ENCODE data around the gene LRSAM1. TPM values are rescaled to one million over a fixed set of nuclear protein-coding genes. Genes with fewer than 3 reads are reported as not detected.

Gene LRSAM1
- total RNA-seq, 2 donors from 2014 or later = 20.1 to 24.4 TPM

DNA sequence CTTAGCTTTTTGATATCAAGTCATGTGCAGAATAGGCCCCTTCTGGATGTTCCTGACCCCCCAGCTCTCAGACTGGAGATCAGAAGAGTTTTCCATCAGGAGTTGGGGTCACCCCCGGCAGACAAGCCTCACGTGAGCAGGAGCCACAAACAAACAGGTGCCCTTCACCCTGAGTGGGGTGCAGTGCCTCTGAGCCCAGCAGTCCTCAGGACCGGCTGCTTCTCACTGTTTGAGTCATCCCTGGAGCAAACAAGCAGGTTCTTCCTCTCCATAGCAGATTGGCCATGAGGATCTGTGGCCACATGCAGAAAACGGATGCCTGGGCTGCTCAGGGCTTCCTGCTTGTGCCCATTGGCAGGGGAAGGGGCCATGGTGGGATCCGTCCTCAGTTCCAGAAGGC is 47.0 kb downstream of the LRSAM1 start:
- no peak for ATAC-seq
- no peaks in the 10 kb centered on the region for H3K9me3 Mint-ChIP-seq
- DNase-seq (ENCODE audit: low spot score in 2 of 2) = no peak
- H3K36me3 Mint-ChIP-seq = peaks cover 0 to 7% of the 10 kb centered on the region in 2 donors
- no peak overlapping the region for H3K27ac Mint-ChIP-seq

- Mint-ChIP-seq H3K9me3 (no peaks in the 10 kb centered on the region), H3K27ac (no peak overlapping the region), H3K36me3 (peaks cover 0 to 7% of the 10 kb centered on the region in 2 donors)
- DNase-seq (ENCODE audit: low spot score in 2 of 2) (no peak), ATAC-seq (no peak)
These were observed 49.1 kb downstream of the LRSAM1 start for GRCh38 chr9:127500399-127500798.

GRCh38 chr9:127500862-127501261 is 49.6 kb downstream of the LRSAM1 start:
- no peak for ATAC-seq
- Mint-ChIP-seq H3K9me3 (no peaks in the 10 kb centered on the region), H3K36me3 (peaks cover 0 to 5% of the 10 kb centered on the region in 2 donors), H3K27ac (no peak overlapping the region)
- DNase-seq (ENCODE audit: low spot score in 2 of 2) = no peak

- H3K27ac Mint-ChIP-seq = no peak overlapping the region
- H3K36me3 Mint-ChIP-seq = no peaks in the 10 kb centered on the region
- ATAC-seq (no peak), DNase-seq (ENCODE audit: low spot score in 2 of 2) (no peak)
- no peaks in the 10 kb centered on the region for H3K9me3 Mint-ChIP-seq
These were observed 50.6 kb downstream of the LRSAM1 start for GRCh38 chr9:127501821-127502343.

DNA sequence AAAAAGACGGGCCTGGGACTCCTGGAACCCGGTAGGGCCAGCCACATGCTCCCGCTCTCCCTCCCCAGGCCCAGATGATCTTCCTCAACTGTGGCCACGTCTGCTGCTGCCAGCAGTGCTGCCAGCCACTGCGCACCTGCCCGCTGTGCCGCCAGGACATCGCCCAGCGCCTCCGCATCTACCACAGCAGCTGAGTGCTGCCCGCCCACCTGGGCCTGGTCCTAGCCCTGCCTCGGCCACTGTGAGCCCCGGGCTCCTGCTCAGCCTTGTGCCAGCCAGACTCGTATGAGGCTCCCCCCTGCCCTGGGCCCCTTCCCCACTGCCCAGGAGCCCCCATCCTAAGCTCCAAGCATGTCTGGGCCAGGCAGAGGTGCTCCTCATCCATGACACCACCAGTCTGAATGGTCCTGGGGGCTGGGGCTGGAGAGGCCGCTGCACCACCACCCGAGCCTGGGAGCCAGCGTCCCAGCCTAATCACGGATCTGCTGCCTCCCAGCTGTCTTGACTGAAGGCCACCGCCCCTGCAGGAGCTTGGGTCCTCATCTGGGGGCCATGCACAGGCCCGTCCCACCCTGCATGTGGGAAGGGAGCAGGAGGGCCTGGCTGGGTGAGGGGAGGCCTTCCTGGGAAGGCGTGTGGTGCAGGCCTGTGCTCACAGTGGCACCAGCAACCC is 51.5 kb downstream of the LRSAM1 start:
- no peak for ATAC-seq
- no peaks in the 10 kb centered on the region for H3K36me3 Mint-ChIP-seq
- DNase-seq (ENCODE audit: low spot score in 2 of 2) = no peak
- H3K9me3 Mint-ChIP-seq = no peaks in the 10 kb centered on the region
- H3K27ac Mint-ChIP-seq = no peak overlapping the region

DNA sequence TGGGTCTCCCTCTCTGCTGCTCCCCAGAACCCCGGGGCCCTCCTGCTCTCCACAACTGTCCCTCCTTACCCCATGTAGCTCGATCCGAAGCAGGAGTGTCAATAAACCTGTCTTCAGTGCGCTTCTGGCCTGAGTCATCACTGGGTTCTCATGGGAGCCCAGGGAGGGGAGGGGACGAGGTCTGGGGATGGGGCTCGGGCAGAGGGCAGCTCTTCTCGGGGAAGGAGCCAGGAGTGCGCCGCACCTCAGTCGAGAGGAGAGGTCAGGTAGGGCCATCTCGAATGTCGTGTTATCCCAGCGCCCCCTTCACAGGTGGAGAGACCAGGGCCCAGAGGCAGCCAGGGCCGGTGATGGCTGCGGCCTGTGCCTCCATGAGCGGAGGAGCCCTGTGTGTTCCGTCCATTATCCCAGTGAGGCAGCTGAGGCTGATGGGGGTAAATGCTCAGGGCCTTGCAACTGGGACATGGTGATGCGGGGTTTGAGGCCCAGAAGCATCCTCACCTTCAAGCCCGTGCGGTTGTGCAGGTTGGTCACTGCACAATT is 52.1 kb downstream of the LRSAM1 start:
- no peaks in the 10 kb centered on the region for H3K36me3 Mint-ChIP-seq
- DNase-seq (ENCODE audit: low spot score in 2 of 2) = no peak
- ATAC-seq = peak in 1 of 2 donors; percentile 22

GRCh38 chr9:127503947-127504886 is 52.9 kb downstream of the LRSAM1 start:
- DNase-seq (ENCODE audit: low spot score in 2 of 2) = peak in 1 of 2 donors; percentile 85
- peak; percentile 82 to 87 for ATAC-seq
- Mint-ChIP-seq H3K9me3 (no peaks in the 10 kb centered on the region), H3K27ac (no peak overlapping the region), H3K36me3 (no peaks in the 10 kb centered on the region)

More for the DNA sequence above, 52.1 kb downstream of the LRSAM1 start:
- Mint-ChIP-seq H3K27ac (peak overlapping the region in 1 of 2 donors; percentile 59), H3K9me3 (no peaks in the 10 kb centered on the region)

DNA sequence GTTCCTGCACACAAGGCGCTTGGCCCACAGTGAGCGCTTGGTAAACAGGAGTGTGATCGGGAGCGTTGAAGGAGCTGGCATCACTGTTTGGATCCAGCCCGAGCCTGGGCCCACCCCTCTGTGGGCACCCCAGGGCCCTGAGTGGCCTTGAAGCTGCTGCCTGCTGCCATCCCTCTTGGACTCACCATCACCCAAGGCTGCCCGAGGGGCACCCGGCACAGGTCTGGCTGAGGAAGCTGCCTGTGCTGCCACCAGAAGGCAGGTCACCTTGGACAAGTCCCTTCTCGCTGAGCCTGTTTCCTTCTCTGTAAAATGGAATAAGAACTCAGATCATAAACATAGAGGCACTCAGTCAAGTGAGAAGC is 53.6 kb downstream of the LRSAM1 start:
- DNase-seq (ENCODE audit: low spot score in 2 of 2) (no peak), ATAC-seq (no peak)
- Mint-ChIP-seq H3K36me3 (no peaks in the 10 kb centered on the region), H3K27ac (no peak overlapping the region), H3K9me3 (no peaks in the 10 kb centered on the region)

DNA sequence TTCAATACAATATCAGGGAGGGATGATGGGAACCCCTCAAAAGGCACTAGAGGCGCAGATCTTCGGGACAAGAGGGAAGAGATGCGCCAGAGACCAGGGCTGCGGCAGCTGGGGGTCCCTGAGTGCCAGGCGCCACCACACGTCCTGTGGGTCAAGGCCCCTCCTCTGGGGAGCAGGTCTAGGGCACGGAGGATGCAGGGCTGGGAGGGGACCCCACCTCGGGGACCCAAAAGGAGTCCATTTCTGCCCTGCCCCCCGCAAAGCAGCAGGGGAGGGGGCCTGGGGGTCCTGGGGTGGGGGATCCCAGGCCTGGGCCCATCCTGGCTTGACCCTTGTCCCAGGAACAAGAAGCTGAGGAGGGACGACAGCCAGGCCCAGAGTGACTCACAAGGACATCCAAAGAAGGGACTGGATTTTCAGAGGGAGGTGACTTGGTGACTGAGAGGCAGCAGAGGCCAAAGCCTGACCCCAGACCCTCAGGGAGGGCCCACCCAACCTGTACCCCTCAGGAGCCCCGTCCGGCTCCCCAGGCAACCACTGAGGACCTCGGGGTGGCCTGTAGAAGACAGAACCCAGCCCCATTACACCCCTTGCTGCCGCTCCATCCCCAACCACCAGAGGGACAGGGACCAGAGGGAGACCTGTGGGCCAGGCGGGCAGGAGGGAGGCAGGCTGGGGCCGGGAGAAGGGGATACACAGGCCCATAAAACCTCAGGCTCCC is 54.2 kb downstream of the LRSAM1 start:
- no peaks in the 10 kb centered on the region for H3K9me3 Mint-ChIP-seq
- ATAC-seq (peak; percentile 23 to 43), DNase-seq (ENCODE audit: low spot score in 2 of 2) (peak in 1 of 2 donors; percentile 49)
- no peak overlapping the region for H3K27ac Mint-ChIP-seq
- no peaks in the 10 kb centered on the region for H3K36me3 Mint-ChIP-seq

DNA sequence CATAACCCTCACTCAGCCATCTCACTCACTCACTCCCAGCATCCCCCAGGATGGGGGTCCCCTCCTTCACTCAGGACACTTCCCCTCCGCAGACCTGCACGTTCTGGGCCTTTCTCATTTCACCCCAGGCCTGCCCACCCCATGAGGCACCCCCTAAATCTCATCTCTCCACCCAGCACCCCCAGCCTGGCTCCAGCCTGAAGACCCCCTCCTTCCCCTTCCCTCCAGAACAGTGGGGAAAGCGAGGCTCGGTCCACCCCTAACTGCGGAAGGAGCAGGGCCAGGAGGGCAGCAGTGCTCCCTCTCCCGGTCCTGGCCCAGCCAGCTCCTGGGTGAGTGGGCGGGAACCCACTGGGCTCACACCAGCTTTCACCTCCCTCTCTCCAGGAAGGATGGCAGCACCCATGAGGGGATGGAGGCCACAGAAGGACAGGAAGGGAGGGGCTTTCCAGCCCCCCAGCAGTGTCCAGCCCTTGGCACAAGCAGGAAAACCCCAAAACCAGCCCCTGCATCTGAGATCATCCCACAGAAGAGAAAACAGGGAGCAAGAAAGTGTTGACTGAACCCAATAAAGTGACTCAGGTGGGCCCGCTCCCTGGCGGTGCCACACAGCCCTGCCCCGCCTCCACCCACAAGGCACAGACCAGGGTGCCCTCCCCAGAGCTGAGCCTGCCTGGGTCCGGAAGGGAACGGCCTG is 55.0 kb downstream of the LRSAM1 start:
- Mint-ChIP-seq H3K9me3 (no peaks in the 10 kb centered on the region), H3K27ac (no peak overlapping the region)
- ATAC-seq = no peak

DNA sequence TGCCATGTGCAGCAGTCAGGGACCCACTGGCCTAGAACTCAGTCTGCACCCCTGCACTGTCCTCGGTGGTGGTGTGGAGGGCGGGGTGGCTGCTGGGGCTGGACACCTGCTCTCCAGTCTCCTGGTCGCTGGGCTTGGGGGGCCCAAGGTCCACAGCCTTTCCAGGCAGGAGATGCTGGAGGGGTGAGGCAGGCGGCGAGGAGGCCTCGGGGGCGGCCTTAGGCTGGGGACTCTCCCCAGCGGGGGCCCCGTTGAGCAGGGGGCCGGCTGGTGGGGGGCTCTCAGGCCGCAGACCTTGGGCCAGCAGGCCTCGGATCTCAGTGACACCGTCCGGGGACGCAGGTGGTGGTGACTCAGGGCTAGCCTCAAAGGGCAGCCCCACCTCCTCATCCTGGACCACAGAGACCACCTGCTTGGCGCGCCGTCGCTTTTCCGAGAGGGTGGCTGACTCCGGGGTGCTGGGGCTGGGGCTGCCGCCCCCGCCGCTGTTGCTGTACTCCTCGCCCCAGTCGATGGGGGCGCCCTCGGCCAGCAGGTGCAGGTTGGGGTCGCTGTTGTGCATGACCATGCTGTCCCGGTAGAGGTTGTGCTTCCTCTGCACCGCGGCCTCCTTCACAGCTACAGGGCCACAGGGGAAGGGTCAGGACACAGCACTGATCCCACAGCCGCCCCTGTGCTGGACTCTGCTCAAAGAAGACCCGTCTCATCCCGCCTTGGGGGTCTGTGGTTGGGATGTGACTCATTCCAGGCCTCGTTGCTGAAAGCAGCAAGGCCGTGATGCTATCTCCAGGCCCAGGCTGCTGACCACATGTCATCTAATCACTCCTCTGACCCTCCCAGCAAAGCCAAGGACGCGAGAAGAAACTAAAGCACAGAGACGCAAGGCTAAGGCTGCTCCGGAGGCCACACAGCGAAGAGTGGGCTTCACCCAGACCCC is 55.8 kb downstream of the LRSAM1 start:
- Mint-ChIP-seq H3K36me3 (no peaks in the 10 kb centered on the region), H3K9me3 (no peaks in the 10 kb centered on the region), H3K27ac (no peak overlapping the region)
- no peak for DNase-seq (ENCODE audit: low spot score in 2 of 2)
- no peak for ATAC-seq

More for the DNA sequence above, 55.0 kb downstream of the LRSAM1 start:
- no peaks in the 10 kb centered on the region for H3K36me3 Mint-ChIP-seq
- DNase-seq (ENCODE audit: low spot score in 2 of 2) = no peak

DNA sequence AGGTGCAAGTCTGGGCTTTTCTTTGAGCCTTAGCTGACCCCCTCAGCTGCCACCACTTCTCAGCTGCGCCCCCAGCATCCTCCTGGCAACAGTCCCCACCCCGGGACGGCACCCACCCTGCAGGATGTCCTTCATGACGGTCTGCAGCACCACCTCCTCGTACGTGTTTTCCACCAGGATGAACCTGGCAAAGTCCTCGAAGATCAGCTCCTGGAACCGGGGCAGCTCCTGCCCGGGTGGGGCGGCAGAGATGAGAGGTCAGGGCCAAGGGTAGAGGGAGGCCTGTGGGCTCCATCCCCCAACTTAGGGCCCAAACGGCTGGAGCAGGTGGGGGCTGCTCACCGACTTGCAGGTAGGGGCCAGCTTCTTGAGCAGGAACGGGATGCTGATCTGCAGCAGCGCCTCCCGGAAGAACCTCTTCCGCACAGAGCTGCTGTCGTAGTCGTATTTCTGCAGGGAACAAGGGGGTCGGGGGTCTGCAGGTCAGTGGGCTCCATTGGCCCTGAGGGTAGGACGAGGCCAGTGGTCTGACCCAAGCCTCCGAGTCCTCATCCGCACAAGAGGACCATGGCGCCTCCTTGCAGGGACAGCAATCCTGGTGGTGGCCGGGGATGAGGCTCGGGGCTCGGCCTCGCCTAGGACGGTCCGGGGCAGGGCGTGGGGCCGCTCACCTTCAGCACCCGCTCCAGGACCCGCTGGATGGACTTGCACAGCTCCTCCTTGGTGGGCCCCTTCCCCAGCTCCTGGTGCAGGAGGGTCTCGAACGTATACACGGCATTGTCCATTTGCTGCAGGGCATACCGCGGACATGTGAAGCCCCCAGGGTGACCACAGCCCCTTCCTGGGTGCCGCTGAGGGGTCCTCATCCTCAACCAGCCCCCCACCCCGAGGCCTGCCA is 56.7 kb downstream of the LRSAM1 start:
- ATAC-seq (no peak), DNase-seq (ENCODE audit: low spot score in 2 of 2) (no peak)
- no peaks in the 10 kb centered on the region for H3K9me3 Mint-ChIP-seq
- H3K27ac Mint-ChIP-seq = no peak overlapping the region
- H3K36me3 Mint-ChIP-seq = no peaks in the 10 kb centered on the region

- Mint-ChIP-seq H3K36me3 (no peaks in the 10 kb centered on the region), H3K27ac (no peak overlapping the region), H3K9me3 (no peaks in the 10 kb centered on the region)
- DNase-seq (ENCODE audit: low spot score in 2 of 2) (no peak), ATAC-seq (no peak)
These were observed 57.6 kb downstream of the LRSAM1 start for GRCh38 chr9:127508901-127509260.

DNA sequence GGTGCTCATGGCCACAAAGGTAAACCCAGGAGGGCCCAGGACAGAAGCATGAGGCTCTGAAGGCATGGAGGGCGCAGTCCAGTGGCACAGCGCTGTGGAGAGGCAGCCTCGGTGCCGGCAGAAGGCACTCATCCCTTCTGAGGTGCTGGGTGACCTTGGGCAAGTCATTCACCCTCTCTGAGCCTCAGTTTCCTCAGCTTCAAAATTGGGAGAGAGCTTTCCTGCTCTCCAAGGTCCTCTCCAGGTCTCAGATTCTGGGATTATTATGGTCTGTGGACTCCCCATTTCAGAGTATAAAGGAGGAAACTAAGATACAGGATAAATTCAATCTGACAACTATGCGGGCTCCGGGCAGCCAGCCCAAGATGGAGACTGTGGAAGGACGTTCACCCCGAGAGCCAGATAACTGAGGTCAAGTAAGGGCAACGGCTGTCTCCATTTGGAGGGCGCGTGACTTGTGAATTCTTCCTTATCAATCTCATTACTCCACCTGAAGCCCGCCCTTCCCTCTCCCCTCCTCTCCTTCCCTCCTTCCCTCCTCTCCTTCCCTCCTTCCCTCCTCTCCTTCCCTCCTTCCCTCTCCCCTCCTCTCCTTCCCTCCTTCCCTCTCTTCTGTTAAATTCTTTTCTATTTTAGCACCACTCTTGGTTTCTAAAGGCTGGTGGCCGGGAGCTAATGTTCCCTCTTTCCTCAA is 58.1 kb downstream of the LRSAM1 start:
- H3K36me3 Mint-ChIP-seq = no peaks in the 10 kb centered on the region
- no peaks in the 10 kb centered on the region for H3K9me3 Mint-ChIP-seq
- DNase-seq (ENCODE audit: low spot score in 2 of 2) (no peak), ATAC-seq (no peak)
- H3K27ac Mint-ChIP-seq = no peak overlapping the region

Data from activated naive CD4-positive, alpha-beta T cell treated with anti-CD3 and anti-CD28 coated beads, Interleukin-2, amount 50 U/mL, for 72 hours (primary cell).